ENCODE data around the gene DLK1. TPM values are rescaled to one million over a fixed set of nuclear protein-coding genes. Genes with fewer than 3 reads are reported as not detected.

Gene DLK1
- total and polyA plus RNA-seq, 2 of the 13 experiments (the other 11 are each of a cell fraction or from before 2014, with no cell fraction given), result 95.5 to 312 TPM

- no peak for TF ChIP-seq ZBTB49 (CRISPR knock-in tag; IDR thresholded peaks at IDR 0.05; ENCODE audit: borderline replicate concordance)
- TF ChIP-seq HNF4A (CRISPR knock-in tag; IDR thresholded peaks at IDR 0.05), result peak; percentile 91
- peak; percentile 53; the same call in 1 of the 2 replicates for TF ChIP-seq ZNF230 (CRISPR knock-in tag; IDR thresholded peaks at IDR 0.05)
- peak; percentile 27; the same call in 1 of the 2 replicates for TF ChIP-seq GABPB1 (CRISPR knock-in tag; IDR thresholded peaks at IDR 0.05)
- TF ChIP-seq CREBL2 (CRISPR knock-in tag; IDR thresholded peaks at IDR 0.05; ENCODE audit: borderline replicate concordance), result no peak
- peak; percentile 90 for TF ChIP-seq HOXA3 (CRISPR knock-in tag; IDR thresholded peaks at IDR 0.05)
- peak; percentile 42; the same call in 1 of the 2 replicates for TF ChIP-seq STAG1 (CRISPR knock-in tag; IDR thresholded peaks at IDR 0.05)
- TF ChIP-seq FOXK2 (IDR thresholded peaks at IDR 0.05), result 0 out of 2 replicates have a peak, but pooled peaks have one; percentile 6
- TF ChIP-seq, protein P1, sequence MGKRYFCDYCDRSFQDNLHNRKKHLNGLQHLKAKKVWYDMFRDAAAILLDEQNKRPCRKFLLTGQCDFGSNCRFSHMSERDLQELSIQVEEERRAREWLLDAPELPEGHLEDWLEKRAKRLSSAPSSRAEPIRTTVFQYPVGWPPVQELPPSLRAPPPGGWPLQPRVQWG (CRISPR knock-in tag; IDR thresholded peaks at IDR 0.05; ENCODE audit: borderline replicate concordance, low read depth), result no peak
- no peak for TF ChIP-seq ZNF552 (CRISPR knock-in tag; IDR thresholded peaks at IDR 0.05; ENCODE audit: borderline replicate concordance)
- TF ChIP-seq, protein P2, sequence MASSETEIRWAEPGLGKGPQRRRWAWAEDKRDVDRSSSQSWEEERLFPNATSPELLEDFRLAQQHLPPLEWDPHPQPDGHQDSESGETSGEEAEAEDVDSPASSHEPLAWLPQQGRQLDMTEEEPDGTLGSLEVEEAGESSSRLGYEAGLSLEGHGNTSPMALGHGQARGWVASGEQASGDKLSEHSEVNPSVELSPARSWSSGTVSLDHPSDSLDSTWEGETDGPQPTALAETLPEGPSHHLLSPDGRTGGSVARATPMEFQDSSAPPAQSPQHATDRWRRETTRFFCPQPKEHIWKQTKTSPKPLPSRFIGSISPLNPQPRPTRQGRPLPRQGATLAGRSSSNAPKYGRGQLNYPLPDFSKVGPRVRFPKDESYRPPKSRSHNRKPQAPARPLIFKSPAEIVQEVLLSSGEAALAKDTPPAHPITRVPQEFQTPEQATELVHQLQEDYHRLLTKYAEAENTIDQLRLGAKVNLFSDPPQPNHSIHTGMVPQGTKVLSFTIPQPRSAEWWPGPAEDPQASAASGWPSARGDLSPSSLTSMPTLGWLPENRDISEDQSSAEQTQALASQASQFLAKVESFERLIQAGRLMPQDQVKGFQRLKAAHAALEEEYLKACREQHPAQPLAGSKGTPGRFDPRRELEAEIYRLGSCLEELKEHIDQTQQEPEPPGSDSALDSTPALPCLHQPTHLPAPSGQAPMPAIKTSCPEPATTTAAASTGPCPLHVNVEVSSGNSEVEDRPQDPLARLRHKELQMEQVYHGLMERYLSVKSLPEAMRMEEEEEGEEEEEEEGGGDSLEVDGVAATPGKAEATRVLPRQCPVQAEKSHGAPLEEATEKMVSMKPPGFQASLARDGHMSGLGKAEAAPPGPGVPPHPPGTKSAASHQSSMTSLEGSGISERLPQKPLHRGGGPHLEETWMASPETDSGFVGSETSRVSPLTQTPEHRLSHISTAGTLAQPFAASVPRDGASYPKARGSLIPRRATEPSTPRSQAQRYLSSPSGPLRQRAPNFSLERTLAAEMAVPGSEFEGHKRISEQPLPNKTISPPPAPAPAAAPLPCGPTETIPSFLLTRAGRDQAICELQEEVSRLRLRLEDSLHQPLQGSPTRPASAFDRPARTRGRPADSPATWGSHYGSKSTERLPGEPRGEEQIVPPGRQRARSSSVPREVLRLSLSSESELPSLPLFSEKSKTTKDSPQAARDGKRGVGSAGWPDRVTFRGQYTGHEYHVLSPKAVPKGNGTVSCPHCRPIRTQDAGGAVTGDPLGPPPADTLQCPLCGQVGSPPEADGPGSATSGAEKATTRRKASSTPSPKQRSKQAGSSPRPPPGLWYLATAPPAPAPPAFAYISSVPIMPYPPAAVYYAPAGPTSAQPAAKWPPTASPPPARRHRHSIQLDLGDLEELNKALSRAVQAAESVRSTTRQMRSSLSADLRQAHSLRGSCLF (CRISPR knock-in tag; IDR thresholded peaks at IDR 0.05; ENCODE audit: borderline replicate concordance), result no peak
- TF ChIP-seq IKZF5 (CRISPR knock-in tag; IDR thresholded peaks at IDR 0.05), result peak; percentile 92
- TF ChIP-seq ELF3 (CRISPR knock-in tag; IDR thresholded peaks at IDR 0.05), result peak; percentile 89
- peak; percentile 65; the same call in 1 of the 2 replicates for TF ChIP-seq HMGXB3 (CRISPR knock-in tag; IDR thresholded peaks at IDR 0.05; ENCODE audit: borderline replicate concordance)
Observed at GRCh38 chr14:100679707-100680438, 46.8 kb upstream of the DLK1 start (continued).
